ENCODE measurements around the gene METTL25B.

The METTL25B gene

GRCh38 chr1:156726549-156727226 lies 1.6 kb upstream of the METTL25B start:
- DNase-seq (ENCODE audit: low read depth) = peak; percentile 75

GRCh38 chr1:156727492-156727891 lies 777 bp upstream of the METTL25B start:
- no peak for DNase-seq (ENCODE audit: low read depth)

- DNase-seq (ENCODE audit: low read depth) = peak; percentile 98
These were observed 562 bp downstream of the METTL25B start, which contains the start of gene ISG20L2 for GRCh38 chr1:156728599-156729462. Gene ISG20L2 (minus strand): TSS chr1:156728766. CDS start chr1:156727652, 1,114 bp downstream.

GRCh38 chr1:156733989-156734584 lies 5.8 kb downstream of the METTL25B start:
- DNase-seq (ENCODE audit: low read depth) = no peak

GRCh38 chr1:156738407-156738806 lies 10.1 kb downstream of the METTL25B start:
- no peak for DNase-seq (ENCODE audit: low read depth)

- DNase-seq (ENCODE audit: low read depth) = no peak
These were observed 10.6 kb downstream of the METTL25B start for GRCh38 chr1:156738916-156739315.

- peak; percentile 16 for DNase-seq (ENCODE audit: low read depth)
These were observed 12.0 kb downstream of the METTL25B start for GRCh38 chr1:156740237-156740740.

GRCh38 chr1:156740741-156741480 lies 12.6 kb downstream of the METTL25B start, which contains the start of gene MRPL24:
Gene MRPL24 (minus strand): TSS chr1:156741088. CDS start chr1:156738704, 2,384 bp downstream.
- DNase-seq (ENCODE audit: low read depth) = peak; percentile 100

GRCh38 chr1:156741481-156741983 lies 13.3 kb downstream of the METTL25B start:
- no peak for DNase-seq (ENCODE audit: low read depth)

- no peak for DNase-seq (ENCODE audit: low read depth)
These were observed 13.7 kb downstream of the METTL25B start for GRCh38 chr1:156742017-156742416.

- DNase-seq (ENCODE audit: low read depth) = no peak
These were observed 14.5 kb downstream of the METTL25B start for GRCh38 chr1:156742801-156743200.

GRCh38 chr1:156743367-156744302 lies 15.4 kb downstream of the METTL25B start:
- no peak for DNase-seq (ENCODE audit: low read depth)

- no peak for DNase-seq (ENCODE audit: low read depth)
These were observed 16.1 kb downstream of the METTL25B start for GRCh38 chr1:156744344-156744743.

GRCh38 chr1:156744786-156745419 lies 16.6 kb downstream of the METTL25B start:
- DNase-seq (ENCODE audit: low read depth) = no peak

- no peak for DNase-seq (ENCODE audit: low read depth)
These were observed 17.6 kb downstream of the METTL25B start for GRCh38 chr1:156745881-156746280.

- no peak for DNase-seq (ENCODE audit: low read depth)
These were observed 18.1 kb downstream of the METTL25B start for GRCh38 chr1:156746406-156746727.

GRCh38 chr1:156746728-156747631 lies 18.7 kb downstream of the METTL25B start:
- peak; percentile 96 for DNase-seq (ENCODE audit: low read depth)

GRCh38 chr1:156747742-156748669 lies 19.7 kb downstream of the METTL25B start:
- DNase-seq (ENCODE audit: low read depth) = peak; percentile 28

Measured in EH (cell line).